Non-pigmented ciliary epithelial cell (primary cell): ENCODE results near the gene LRRC32.
"Not testable (repeated sequence)": the region's sequence is repeated elsewhere in the genome, so short reads cannot be mapped to it uniquely, and the experiment has no call there.

ENCODE experiments used
- DNase-seq: peaks from one replicate; pipeline ENCODE4 v3.0.0-alpha.2; 2010; ENCODE audit warnings: low read depth

LRRC32 gene

DNA sequence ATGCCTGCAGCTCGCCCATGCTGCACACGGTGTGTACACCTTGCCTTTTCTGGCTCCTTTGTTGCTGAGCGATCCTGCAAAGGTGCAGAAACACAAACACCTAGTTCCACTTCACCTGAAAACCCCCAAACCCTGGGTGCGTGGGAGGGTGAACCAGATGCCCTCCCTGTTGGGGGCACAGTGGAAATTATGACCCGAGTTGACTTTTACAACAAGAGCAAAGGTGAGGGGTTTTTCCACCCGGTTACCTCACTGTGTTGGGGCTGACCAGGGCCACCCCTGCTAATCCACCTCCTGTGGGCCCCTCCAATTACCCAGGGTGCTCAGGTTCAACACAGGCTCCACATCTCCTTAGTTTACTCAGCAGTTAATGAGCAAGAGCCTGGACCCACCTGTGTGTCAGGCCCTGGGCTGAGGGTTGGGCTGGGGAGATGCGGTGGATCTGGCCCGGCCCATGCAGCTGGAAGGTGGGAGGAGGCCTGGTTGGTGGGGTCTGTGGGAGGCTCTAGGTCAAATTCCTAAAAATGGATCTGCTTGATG, 42.1 kb downstream of the LRRC32 start:
- DNase-seq, result no peak

GRCh38 chr11:76627606-76628005, 42.9 kb downstream of the LRRC32 start:
- no peak for DNase-seq

- no peak for DNase-seq
These were observed 43.6 kb downstream of the LRRC32 start for GRCh38 chr11:76626921-76627401.

- DNase-seq, result no peak
These were observed 44.3 kb downstream of the LRRC32 start for GRCh38 chr11:76626266-76626665.

DNA sequence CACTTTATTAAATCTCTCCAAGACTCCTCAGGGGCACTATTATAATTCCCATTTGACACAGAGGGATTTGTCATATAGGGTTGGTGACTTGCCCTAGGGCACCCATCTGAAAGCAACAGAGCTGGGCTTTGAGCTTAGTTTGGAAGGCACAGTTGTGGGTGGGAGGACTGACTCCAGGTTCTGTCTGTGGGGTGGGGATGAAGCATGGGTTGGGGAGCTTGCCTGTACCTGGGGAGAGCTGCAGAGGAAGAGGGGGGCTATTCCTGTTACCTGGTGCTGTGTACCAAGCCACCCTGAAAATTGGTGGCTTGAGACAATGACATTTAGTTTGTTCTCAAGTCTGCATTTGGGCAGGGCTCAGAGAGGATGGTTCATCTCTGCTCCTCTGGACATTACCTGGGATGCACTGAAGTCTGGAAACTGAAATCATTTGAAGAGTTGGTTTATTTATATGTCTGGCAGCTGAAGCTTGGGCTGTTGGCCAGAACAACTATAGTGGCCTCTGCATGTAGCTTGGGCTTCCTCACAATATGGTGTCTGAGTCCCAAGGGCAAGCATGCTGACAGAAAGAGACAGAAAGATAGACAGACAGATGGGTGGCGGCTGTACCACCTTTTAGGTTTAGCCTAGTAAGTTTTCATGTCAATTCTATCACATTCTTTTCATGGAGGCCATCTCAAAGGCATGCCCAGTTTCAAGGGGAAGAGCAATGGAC, 44.9 kb downstream of the LRRC32 start:
- no peak for DNase-seq

- no peak for DNase-seq
These were observed 45.8 kb downstream of the LRRC32 start for GRCh38 chr11:76624500-76625379.

- DNase-seq, result no peak
These were observed 46.6 kb downstream of the LRRC32 start for GRCh38 chr11:76623884-76624419.

DNA sequence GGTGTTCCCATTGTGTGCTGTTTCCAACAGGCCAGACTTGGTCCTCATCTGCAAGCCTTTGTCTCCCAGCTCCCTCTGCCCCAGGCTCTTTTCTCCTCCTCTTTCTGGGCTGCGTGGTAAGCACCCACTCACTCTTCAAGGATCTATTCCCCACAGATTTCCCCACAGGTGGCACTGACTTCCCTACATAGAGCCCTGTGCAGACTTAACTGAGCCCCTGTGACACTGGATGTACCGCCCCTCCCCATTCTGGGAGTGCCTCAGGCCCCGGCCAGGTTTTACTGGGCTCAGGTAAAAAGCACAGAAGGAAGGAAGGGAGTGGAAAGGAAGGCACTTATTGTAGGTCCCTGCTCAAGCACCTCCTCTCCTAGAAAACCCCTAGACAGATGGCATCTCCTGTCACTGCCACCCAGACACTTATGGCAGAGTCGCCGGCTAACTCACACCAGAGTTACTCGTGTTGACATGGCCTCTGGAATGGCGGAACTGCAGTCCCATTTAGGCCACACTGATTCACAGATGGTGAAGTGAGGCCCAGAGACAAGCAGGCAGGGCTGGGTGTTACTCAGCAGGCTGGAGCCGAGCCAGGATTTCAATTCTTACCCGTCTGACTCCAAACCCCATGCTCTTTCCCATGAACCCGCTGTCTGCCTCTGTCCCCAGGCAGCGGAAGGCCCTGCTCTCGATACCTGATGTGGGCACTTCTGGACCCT, 47.2 kb downstream of the LRRC32 start:
- DNase-seq, result peak; percentile 43

DNA sequence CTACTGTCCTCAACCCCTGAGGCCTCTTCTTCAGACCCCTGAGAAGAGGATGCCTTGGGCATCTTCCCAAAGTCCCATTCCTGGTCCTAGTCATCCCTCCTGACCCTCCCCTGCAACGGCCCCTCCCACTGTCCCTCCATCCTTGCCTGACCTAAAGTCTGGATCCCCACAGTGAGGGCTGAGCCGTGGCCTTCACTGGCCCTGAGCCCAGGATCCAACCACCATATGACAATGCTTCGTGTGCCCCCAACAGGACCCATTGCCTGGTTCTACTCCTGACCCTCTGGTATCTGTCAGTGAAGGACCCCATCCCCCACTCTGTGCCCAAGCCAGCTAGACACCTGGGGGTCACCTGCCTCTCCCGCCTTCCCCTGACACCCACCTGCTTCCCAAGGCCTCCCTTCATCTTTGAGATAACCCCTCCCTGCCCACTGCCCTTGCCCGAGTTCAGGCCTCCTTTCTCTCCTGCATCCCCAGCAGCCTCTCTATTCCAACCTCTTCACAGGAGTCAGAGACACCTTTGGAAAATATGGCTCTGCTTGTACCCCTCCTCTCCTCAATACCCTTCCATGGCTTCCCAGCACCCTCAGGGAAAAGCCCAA, 48.0 kb downstream of the LRRC32 start:
- no peak for DNase-seq

DNA sequence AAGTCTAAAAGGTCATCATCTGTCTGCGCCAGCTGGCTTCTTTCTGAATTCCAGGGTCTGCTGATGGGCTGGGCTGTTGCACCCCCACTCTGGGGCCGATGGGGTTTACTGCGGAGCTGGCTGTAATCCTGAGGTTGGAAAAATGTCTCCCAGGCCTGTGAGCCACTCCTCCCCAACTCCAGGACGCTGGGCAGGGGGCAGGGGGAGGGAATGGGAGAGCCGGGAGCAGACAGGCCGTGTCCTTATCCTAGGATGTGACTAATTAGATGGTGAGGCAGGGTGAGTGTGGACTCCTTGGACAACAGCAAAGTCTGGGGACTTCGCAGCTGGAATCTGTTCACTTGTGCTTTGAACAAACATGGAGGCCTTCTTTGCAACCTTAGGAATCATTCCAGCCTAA, 48.7 kb downstream of the LRRC32 start:
- DNase-seq, result no peak

DNA sequence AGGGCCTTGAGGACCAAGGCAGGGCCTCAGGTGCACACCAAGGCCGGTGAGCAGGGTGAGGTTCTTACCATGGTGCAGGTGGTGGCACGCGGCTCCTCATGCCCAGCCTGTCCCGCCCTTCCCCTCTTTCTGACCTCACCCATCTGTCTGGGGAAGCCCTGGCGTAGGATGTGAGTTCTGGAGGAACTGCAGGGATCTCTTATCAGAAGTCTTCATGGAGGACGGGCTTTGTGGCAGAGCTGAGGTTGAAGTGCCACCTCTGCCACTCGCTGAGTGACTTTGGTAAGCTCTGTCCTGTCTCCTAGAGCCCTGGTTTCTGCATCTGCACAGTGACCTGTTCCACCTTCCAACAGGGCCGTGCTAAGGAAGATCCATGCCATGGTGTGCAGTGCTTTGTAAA, 49.1 kb downstream of the LRRC32 start:
- DNase-seq, result no peak

GRCh38 chr11:76620489-76620888, 50.1 kb downstream of the LRRC32 start:
- DNase-seq, result no peak

DNA sequence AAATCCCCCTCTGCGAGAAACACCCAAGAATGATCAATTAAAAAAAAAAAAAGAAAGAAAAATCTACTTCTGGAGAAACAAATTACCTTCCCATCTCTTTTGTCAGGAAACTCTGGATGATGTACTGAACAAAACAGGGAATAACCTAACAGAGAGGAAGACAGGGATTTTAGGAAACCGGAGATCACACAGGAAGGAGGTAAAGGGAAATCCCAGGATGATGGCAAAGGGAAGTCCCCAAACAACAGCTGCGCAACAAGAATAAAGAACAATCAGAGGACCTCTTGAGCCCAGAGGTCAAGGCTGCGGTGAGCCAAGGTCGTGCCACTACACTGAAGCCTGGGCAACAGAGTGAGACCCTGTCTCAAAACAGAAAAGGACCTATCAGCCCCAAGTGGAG, 50.7 kb downstream of the LRRC32 start:
- DNase-seq, result not testable (repeated sequence)

GRCh38 chr11:76617553-76618265, 52.8 kb downstream of the LRRC32 start:
- no peak for DNase-seq

DNA sequence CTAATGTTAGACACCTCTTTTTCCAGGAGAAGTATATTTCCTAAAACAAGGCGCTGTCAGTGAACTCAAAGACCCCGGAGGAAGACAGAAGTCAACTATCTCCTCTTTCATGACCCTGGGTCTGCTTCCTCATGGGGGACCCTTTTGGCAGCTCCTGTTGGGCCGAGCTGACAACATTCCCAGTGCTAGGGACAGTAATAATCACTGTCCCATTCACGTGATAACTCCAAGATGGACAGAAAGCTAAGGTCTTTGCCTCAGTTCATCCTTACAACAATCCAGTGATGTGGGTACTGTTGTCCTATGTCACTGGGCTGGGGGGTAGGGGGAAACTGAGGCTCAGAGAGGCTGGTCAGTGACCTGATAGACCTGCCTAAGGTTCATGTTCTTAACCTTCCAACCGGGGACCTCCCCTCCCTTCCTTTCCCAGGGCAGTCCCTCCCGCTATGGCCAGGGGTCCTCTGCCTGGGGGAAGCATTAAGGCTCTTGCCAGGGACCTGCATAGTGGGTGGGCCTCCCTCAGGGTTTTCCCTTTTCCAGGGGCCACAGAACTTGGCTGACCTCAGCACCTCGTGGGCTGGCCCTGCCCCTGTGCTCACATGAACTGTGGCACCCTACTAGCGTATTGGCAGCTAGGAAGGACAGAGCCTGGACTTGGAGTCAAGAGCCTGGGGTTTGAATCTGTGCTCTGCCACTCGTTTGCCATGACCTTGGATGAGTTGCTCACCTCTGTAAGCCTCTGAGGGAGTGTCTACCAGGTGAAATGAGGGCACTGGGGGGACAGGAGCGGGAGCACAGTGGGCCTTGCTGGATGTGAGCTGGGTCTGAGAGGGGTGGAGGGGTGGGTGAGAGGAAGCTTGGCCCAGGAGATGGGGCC, 53.6 kb downstream of the LRRC32 start:
- DNase-seq, result no peak

GRCh38 chr11:76615950-76616349, 54.6 kb downstream of the LRRC32 start:
- DNase-seq, result no peak

DNA sequence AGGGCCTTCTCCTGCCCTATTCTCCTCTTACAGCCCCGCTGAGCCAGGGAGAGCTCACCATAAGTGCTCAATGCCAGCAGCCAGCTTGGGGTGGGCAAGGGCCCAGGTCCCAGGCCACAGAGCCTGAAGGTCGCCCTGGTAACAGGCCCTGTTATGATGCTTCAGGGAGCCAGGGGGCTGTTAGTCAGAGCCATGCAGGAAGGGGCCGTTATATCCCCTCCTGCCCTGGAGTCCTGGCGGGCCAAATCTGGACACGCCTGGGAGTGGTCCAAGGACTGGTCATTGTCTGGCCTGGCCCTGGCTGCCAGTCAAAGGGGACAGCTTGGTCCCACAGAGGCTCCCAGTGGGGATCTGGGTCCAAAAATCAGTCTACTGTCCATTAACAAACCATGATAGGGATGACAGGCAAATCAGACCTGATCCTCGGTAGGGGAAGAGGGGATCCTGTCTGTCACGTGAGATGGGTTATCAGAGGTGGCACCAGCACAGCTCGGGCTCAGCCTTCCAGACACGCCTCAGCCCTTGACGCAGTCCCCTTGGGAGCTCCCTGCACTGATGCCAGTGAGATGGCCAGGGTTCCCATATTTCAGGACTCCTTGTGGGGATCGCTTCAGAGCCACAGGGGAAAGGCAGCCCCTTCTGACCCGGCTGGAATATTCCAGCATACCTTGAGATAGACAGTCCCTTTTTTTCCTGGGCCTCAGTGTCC, 55.9 kb downstream of the LRRC32 start:
- DNase-seq, result no peak

DNA sequence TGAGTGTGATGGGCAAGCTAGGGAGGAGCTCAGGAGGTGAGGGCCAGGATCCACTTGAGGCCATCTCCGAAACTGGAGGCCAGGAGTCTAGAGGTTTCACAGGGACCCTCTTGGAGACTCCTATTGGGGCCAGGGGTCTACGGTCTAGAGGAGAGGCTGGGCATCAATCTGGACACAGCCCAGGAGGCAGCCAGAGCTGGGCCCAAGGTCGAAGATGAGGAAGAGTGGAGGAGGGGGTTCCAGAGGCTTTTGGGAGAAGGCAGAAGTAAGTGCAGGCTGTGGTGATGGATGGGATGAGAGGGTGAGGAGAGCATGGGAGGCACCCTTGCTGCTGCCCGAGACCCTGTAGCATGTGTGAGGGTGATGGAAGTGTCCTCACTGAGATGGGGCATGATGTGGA, 56.6 kb downstream of the LRRC32 start:
- no peak for DNase-seq

DNA sequence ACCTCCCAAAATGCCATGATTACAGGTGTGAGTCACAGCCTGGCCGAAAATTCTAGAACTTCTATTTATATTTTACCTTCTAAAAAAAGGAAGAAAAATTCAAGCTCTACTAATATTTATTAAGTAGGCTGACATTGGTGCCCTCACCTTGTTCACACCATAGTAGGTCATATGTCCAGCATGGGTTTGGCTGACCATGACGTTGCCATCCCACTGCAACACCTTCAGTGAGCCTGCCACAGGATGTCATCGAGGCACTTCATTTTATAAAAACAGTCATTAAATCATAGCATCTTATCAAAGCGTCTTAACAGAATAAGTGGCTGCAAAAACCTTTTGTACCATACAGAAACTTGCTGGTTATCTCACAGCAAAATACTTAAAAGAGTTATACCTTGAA, 58.3 kb downstream of the LRRC32 start:
- no peak for DNase-seq
